ENCODE measurements around the gene SLC45A1.

Gene SLC45A1

DNA sequence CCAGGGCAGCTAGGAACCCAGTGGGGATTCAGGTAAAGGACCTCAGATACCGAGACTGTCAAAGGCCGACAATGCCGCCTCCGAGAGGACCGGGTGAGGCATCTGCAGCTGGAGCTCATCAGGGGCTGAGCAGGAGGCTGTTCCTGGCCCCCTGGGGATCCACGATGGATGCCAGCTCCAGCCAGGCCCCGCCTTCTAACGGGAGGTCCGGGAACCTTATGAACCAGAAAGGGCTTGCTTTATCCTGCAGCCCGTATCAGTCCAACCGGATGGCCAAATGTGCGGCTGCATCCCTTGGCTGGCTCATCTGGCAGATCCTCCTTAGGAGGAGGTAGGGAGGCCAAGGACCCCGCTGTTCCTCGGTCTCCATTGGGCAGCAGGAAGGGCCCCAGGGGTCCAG lies 32.0 kb downstream of the SLC45A1 start:
- no peak overlapping the region for H3K4me3 ChIP-seq (ENCODE audit: low read depth, low read length)
- DNase-seq (ENCODE audit: low read depth, low spot score), result no peak
- TF ChIP-seq CTCF (IDR thresholded peaks at IDR 0.05; ENCODE audit: low read depth, low read length), result no peak
- in situ Hi-C loops (cut with HindIII; ENCODE audit: low sequenced_read_pairs), result no loop called here

DNA sequence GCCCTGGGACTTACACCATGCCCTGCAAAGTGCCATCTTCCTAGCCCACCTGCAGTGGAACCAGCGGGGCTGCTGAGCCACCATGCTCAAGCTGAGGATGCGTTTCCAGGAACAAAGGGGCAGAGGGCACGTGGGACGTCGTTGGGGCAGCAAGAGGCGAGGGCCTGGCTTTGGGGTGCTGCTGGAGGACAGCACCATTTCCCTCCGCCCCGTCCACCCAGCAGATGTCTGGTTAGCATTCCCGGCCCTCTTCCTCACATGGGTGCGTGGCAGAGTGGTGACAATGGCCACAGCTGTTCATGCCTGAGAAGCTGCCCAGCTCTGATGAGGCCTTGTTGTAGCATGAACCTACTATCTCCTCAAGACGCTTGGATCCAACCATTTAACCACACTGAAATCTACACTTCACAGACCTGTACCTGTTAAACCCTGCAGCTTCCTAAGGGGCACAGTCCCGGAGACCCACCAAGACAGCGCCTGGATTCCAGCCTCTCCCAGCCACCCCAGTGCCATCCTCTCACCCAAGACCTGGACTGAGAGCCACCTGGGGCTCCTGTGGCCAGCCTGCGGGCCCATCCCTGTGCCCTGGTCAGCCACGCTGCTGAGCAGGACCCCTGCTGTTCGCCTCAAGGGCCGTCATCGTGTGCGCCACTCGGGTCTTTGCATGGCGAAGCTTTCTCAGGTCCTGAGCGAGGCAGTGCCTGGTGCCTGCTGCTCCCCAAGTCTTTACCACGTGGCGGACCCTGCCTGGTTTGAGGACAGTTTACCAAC lies 33.2 kb downstream of the SLC45A1 start:
- DNase-seq (ENCODE audit: low read depth, low spot score), result no peak
- no peak for TF ChIP-seq CTCF (IDR thresholded peaks at IDR 0.05; ENCODE audit: low read depth, low read length)
- no peak overlapping the region for H3K4me3 ChIP-seq (ENCODE audit: low read depth, low read length)
- in situ Hi-C loops (cut with HindIII; ENCODE audit: low sequenced_read_pairs), result no loop called here

GRCh38 chr1:8351693-8352470 lies 34.0 kb downstream of the SLC45A1 start:
- no peak overlapping the region for H3K4me3 ChIP-seq (ENCODE audit: low read depth, low read length)
- DNase-seq (ENCODE audit: low read depth, low spot score), result no peak
- TF ChIP-seq CTCF (IDR thresholded peaks at IDR 0.05; ENCODE audit: low read depth, low read length), result peak; percentile 86
- in situ Hi-C loops (cut with HindIII; ENCODE audit: low sequenced_read_pairs), result no loop called here

DNA sequence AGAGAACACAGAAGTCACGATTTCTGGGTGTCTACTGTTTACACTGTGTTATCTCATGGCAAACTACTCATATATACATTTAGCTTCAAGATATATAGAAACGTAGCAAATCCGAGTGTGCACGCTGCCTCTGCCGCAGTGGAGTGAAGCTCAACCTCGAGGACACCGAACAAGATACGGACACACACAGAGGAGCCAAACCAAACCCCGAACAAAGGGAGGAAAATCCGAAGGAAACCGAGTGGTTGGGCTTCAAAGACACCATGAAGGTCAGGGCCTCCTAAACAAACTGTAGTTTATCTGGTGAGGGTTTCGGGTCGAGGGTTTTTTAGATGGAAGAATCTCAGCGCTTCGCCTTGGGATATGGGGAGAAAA lies 34.5 kb downstream of the SLC45A1 start:
- no peak overlapping the region for H3K4me3 ChIP-seq (ENCODE audit: low read depth, low read length)
- no peak for DNase-seq (ENCODE audit: low read depth, low spot score)
- in situ Hi-C loops (cut with HindIII; ENCODE audit: low sequenced_read_pairs), result no loop called here
- TF ChIP-seq CTCF (IDR thresholded peaks at IDR 0.05; ENCODE audit: low read depth, low read length), result no peak

DNA sequence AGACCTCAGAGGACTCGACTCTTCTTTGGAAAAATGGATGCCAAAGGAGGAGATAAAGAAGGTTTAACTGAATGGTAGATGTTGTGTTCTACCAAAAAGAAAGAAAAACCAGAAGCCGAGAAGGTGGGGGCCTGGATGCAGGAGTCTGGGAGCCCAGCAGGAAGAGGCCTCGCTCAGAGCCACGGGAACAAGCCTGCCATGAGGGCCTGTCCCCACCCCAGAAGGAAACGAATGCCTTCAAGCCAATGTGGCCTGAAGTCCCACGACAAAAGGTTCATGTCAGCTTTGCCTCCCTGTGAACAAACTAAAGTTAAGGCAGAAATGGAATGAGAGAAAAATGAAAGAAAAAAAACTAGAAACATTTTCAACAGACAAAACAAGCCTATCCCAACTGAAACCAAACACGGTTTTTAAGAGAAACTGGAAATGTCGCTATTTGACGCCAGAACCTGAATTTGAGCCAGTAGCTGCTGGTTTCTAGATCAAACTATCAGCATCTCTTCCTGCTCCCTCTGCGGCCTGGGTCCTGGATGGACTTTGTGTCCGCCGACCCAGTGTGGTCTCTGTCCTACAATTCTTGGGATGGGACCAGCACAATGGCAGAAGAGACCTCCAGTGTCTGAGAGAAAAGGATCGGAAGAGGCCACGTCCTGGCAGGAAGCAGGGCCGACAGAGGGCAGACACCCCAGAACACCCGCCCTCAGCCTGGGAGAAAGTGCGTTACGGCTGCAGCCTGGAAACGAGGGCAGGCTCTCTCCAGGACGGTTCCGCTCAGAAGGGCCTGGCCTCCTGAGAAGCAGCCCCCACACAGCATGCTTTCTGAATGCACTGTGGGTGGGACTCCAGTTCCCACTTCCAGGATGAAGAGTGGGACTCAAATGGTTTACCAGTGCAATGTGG lies 35.2 kb downstream of the SLC45A1 start:
- in situ Hi-C loops (cut with HindIII; ENCODE audit: low sequenced_read_pairs), result no loop called here
- no peak overlapping the region for H3K4me3 ChIP-seq (ENCODE audit: low read depth, low read length)

More for the DNA sequence above, 35.2 kb downstream of the SLC45A1 start:
- TF ChIP-seq CTCF (IDR thresholded peaks at IDR 0.05; ENCODE audit: low read depth, low read length), result no peak
- DNase-seq (ENCODE audit: low read depth, low spot score), result no peak
